OCI-LY3 (cell line): Measurements from ENCODE around the gene PRSS36.

ENCODE experiments used
- H2AFZ ChIP-seq: fragments of 200-600, 300-600 bp; shearing (Covaris generic); 2 replicates; pipeline ENCODE4 v1.6.0; 2014; ENCODE audit warnings: antibody characterized with exemption, low read depth, low read length
- H3K27ac ChIP-seq: fragments of 200-600, 300-600 bp; sonication (generic); 2 replicates; pipeline ENCODE4 v1.5.1; 2014; ENCODE audit warnings: mild to moderate bottlenecking, low read length, moderate library complexity, mixed read lengths
- H3K27me3 ChIP-seq: fragments of 200-600, 300-600 bp; sonication (generic); 2 replicates; pipeline ENCODE4 v1.6.1; 2014; ENCODE audit warnings: low read depth, low read length, mixed read lengths
- H3K36me3 ChIP-seq: fragments of 200-600, 300-600 bp; sonication (generic); replicated peaks from 2 replicates; pipeline ENCODE3; 2014; ENCODE audit warnings: low read depth, low read length, mixed read lengths
- H3K4me1 ChIP-seq: fragments of 300-600, 200-600 bp; sonication (generic); 2 replicates; pipeline ENCODE4 v1.6.1; 2014; ENCODE audit warnings: low read length, mixed read lengths
- H3K4me2 ChIP-seq: fragments of 200-600, 300-600 bp; sonication (generic); 2 replicates; pipeline ENCODE4 v1.6.1; 2014; ENCODE audit warnings: low read length, mixed read lengths
- H3K4me3 ChIP-seq: fragments of 300-600, 200-600 bp; sonication (generic); 2 replicates; pipeline ENCODE4 v1.5.1; 2014; ENCODE audit warnings: antibody characterized with exemption, mild to moderate bottlenecking, low read length, moderate library complexity
- H3K79me2 ChIP-seq: fragments of 300-600, 200-600 bp; shearing (Covaris generic); 2 replicates; pipeline ENCODE4 v1.6.1; 2014; ENCODE audit warnings: mild to moderate bottlenecking, low read length, mixed read lengths
- H3K9ac ChIP-seq: fragments of 300-600, 200-600 bp; shearing (Covaris generic); 2 replicates; pipeline ENCODE4 v1.6.0; 2014; ENCODE audit warnings: mild to moderate bottlenecking, low read length, moderate library complexity
- H3K9me3 ChIP-seq: fragments of 200-600, 300-600 bp; shearing (Covaris generic); 2 replicates; pipeline ENCODE4 v1.6.1; 2014; ENCODE audit warnings: low read length, mixed read lengths; ENCODE audit not compliant: insufficient read depth
- H4K20me1 ChIP-seq: fragments of 200-600, 300-600 bp; sonication (generic); 2 replicates; pipeline ENCODE4 v1.6.1; 2016; ENCODE audit warnings: low read length, mixed read lengths; ENCODE audit not compliant: insufficient read depth
- EZH2phosphoT487 ChIP-seq: fragments of 200-600 bp; shearing (Covaris generic); IDR thresholded peaks from 2 replicates; pipeline ENCODE4 v1.6.1; 2018; ENCODE audit warnings: antibody characterized with exemption, mixed run types, low read depth
- TF ChIP-seq, protein P1 (sequence below): fragments of 200-600, 300-600 bp; sonication (generic); IDR thresholded peaks from 2 replicates; pipeline ENCODE4 v1.5.1; 2014; ENCODE audit warnings: antibody characterized with exemption, low read length, low read depth

PRSS36 gene

DNA sequence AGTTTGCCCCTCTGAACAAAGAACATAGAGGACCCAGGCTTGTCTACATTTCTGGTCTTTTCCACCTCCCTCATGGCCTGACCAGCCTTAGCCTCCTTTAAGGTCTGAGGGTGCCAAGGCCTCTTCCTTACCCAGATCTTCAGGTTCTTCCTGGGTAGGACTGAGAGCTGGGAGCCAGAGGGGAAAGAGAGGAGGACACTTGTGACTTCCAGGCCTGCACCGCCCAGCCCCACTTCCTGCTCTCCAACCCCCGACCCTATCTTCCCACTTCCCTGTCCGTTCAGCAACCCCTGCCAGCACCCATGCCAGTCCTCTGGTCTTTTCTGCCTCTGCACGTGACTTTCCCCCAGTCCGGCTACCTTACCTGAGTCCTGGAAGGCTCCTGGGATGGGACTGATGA, 534 bp downstream of the PRSS36 start:
- no peaks in the 10 kb centered on the region for H3K79me2 ChIP-seq
- H3K27me3 ChIP-seq: peaks cover 7% of the 10 kb centered on the region
- no peak overlapping the region for H3K4me3 ChIP-seq
- no peaks in the 10 kb centered on the region for H4K20me1 ChIP-seq
- no peaks in the 10 kb centered on the region for H3K9me3 ChIP-seq
- H2AFZ ChIP-seq: no peak overlapping the region
- H3K4me2 ChIP-seq: no peak overlapping the region
- H3K36me3 ChIP-seq: no peaks in the 10 kb centered on the region
- no peak overlapping the region for H3K9ac ChIP-seq
- no peaks in the 10 kb centered on the region for H3K4me1 ChIP-seq
- TF ChIP-seq, protein P1, sequence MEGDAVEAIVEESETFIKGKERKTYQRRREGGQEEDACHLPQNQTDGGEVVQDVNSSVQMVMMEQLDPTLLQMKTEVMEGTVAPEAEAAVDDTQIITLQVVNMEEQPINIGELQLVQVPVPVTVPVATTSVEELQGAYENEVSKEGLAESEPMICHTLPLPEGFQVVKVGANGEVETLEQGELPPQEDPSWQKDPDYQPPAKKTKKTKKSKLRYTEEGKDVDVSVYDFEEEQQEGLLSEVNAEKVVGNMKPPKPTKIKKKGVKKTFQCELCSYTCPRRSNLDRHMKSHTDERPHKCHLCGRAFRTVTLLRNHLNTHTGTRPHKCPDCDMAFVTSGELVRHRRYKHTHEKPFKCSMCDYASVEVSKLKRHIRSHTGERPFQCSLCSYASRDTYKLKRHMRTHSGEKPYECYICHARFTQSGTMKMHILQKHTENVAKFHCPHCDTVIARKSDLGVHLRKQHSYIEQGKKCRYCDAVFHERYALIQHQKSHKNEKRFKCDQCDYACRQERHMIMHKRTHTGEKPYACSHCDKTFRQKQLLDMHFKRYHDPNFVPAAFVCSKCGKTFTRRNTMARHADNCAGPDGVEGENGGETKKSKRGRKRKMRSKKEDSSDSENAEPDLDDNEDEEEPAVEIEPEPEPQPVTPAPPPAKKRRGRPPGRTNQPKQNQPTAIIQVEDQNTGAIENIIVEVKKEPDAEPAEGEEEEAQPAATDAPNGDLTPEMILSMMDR: no peak
- no peak for TF ChIP-seq EZH2phosphoT487
- no peak overlapping the region for H3K27ac ChIP-seq

DNA sequence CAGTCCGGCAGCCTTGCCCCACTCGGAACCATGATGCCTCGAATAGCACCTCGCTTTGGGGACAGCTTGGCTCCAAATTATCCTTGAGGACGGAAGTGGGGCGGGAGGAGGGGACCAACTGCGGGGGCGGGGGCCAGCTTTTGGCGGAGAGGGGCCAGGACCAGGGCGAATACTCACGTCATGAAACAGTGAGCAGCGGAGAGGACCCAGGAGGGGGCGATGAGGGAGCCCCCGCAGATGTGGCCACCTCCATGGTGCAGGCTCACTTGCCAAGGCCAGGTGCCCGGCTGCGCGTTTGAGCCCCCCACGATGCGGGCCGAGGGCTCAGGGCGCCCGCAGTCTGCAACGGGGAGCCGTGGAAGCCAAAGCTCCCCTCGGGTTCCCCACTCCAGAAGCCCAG, 970 bp downstream of the PRSS36 start:
- no peaks in the 10 kb centered on the region for H3K79me2 ChIP-seq
- no peak overlapping the region for H3K4me2 ChIP-seq
- H3K4me1 ChIP-seq: no peaks in the 10 kb centered on the region
- no peak overlapping the region for H3K9ac ChIP-seq
- H3K27me3 ChIP-seq: peaks cover 7% of the 10 kb centered on the region
- H2AFZ ChIP-seq: no peak overlapping the region
- H3K4me3 ChIP-seq: no peak overlapping the region
- H4K20me1 ChIP-seq: no peaks in the 10 kb centered on the region
- no peak for TF ChIP-seq EZH2phosphoT487
- TF ChIP-seq, protein P1: no peak
- no peak overlapping the region for H3K27ac ChIP-seq
- H3K9me3 ChIP-seq: no peaks in the 10 kb centered on the region
- no peaks in the 10 kb centered on the region for H3K36me3 ChIP-seq

DNA sequence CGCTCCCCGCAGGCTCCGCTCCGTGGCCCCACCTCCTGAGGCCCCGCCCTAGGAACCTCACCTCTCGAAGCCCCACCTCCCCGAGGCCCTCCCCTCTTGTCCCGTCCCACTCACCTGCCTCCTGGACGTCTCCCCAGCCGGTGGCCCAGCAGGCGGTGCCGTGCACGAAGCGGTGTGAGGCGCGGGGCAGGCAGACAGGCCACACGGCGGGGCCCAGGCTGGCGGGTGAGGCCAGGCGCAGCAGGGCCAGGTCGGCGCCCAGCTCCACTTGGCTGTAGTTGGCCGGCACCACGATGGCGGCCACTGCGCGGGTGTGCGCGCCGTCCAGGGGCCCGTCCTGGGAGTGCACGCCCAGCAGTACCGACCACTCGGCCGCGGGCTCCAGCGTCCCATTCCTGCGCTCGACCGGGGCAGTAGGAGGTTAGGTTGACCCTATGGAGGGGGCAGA, 1.6 kb downstream of the PRSS36 start:
- no peak overlapping the region for H2AFZ ChIP-seq
- H3K4me1 ChIP-seq: no peaks in the 10 kb centered on the region
- H4K20me1 ChIP-seq: no peaks in the 10 kb centered on the region
- no peaks in the 10 kb centered on the region for H3K79me2 ChIP-seq
- no peak overlapping the region for H3K27ac ChIP-seq
- peaks cover 7% of the 10 kb centered on the region for H3K27me3 ChIP-seq
- no peak overlapping the region for H3K4me3 ChIP-seq
- TF ChIP-seq EZH2phosphoT487: no peak
- TF ChIP-seq, protein P1: no peak
- H3K9ac ChIP-seq: no peak overlapping the region
- no peaks in the 10 kb centered on the region for H3K9me3 ChIP-seq
- no peaks in the 10 kb centered on the region for H3K36me3 ChIP-seq
- no peak overlapping the region for H3K4me2 ChIP-seq

DNA sequence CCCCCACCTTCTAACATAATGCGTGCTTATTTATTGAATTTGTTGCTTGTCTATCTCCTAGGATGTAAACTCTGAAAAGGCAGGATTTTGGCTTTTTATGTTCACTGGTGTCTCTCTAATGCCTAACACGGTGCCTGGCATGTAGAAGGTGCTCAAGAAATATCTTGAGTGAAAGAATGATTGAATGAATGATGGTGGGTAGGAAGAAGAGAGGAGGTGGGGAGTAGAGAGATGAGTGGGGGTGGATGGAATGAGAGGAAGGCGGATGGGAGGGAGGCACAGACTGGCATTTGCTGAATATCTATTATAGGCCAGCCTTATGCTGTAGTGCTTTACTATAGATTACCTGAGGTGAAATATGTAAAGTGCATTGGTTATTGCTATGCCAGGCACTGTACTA, 2.3 kb downstream of the PRSS36 start:
- Histone ChIP-seq H2AFZ (no peak overlapping the region), H3K27me3 (peaks cover 7% of the 10 kb centered on the region)
- no peak for TF ChIP-seq EZH2phosphoT487
- TF ChIP-seq, protein P1: no peak

More for the DNA sequence above, 2.3 kb downstream of the PRSS36 start:
- Histone ChIP-seq H3K4me2 (no peak overlapping the region), H3K27ac (no peak overlapping the region), H4K20me1 (no peaks in the 10 kb centered on the region), H3K4me3 (no peak overlapping the region), H3K9me3 (no peaks in the 10 kb centered on the region), H3K36me3 (no peaks in the 10 kb centered on the region), H3K79me2 (no peaks in the 10 kb centered on the region), H3K9ac (no peak overlapping the region), H3K4me1 (peaks cover 5% of the 10 kb centered on the region; the same call in 1 of the 2 replicates)
